Left ventricle myocardium inferior (tissue), 1 donor: ENCODE results near the gene CORO2A. TPM values are rescaled to one million over a fixed set of nuclear protein-coding genes. Genes with fewer than 3 reads are reported as not detected.

Experiments used
- DNase-seq: peaks from one replicate; pipeline ENCODE4 v3.0.0-alpha.2; 2020
- H3K27ac ChIP-seq: fragments of 200-600 bp; replicated peaks from 2 replicates; pipeline ENCODE4 v1.8.0; 2021
- H3K27me3 ChIP-seq: fragments of 200-600 bp; 2 replicates; pipeline ENCODE4 v1.8.0; 2021; ENCODE audit warnings: low read depth
- H3K36me3 ChIP-seq: fragments of 200-600 bp; 2 replicates; pipeline ENCODE4 v1.8.0; 2021
- H3K4me1 ChIP-seq: fragments of 200-600 bp; 2 replicates; pipeline ENCODE4 v1.8.0; 2021
- H3K4me3 ChIP-seq: fragments of 200-600 bp; 2 replicates; pipeline ENCODE4 v1.8.0; 2021; ENCODE audit warnings: mild to moderate bottlenecking, moderate library complexity
- H3K9me3 ChIP-seq: fragments of 200-600 bp; replicated peaks from 2 replicates; pipeline ENCODE4 v1.8.0; 2021
- intact Hi-C: fragments of 100-400 bp; cut with micrococcal nuclease; formaldehyde crosslinking; loops from one replicate; pipeline ENCODE4 v1.11.0; 2022
- total RNA-seq: library from RNA; stranded (reverse); fragmentation: NEBNext Ultra II Directional; extraction: Animal tissue kit (Norgen Biotek cat#: 25700); gene quantifications from one replicate; pipeline ENCODE4 v1.2.1, GENCODE V29; 2021
- TF ChIP-seq, protein P1 (sequence below): fragments of 200-600 bp; IDR thresholded peaks from 2 replicates; pipeline ENCODE4 v1.8.0; 2021; ENCODE audit warnings: antibody characterized with exemption, mild to moderate bottlenecking, borderline replicate concordance
- donor health status: DM: no; HTN: yes; CAD: no; lungs with severe emphysema.

CORO2A gene
- total RNA-seq, 1 donor from 2014 or later = 0.14 TPM

DNA sequence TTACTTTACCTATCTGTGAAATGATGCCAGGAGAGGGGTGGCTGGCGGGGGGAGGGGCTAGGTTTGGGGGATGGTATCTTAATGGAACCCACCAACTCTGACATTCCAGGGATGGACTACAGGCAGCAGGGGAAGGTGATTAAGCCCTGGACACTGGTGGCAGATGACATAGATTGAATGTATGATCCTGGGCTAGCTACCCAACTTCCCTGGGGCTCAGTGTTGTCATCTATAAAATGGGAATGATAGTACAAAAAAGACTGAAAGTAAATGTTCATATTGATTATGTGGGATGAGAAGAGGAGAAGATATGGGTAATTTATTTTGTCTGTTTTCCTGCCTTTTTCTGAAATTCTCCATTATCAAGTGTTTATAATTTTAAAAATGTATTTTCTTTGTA lies 6.2 kb downstream of the CORO2A start:
- intact Hi-C loops = no loop called here
- no peak for DNase-seq
- TF ChIP-seq, protein P1, sequence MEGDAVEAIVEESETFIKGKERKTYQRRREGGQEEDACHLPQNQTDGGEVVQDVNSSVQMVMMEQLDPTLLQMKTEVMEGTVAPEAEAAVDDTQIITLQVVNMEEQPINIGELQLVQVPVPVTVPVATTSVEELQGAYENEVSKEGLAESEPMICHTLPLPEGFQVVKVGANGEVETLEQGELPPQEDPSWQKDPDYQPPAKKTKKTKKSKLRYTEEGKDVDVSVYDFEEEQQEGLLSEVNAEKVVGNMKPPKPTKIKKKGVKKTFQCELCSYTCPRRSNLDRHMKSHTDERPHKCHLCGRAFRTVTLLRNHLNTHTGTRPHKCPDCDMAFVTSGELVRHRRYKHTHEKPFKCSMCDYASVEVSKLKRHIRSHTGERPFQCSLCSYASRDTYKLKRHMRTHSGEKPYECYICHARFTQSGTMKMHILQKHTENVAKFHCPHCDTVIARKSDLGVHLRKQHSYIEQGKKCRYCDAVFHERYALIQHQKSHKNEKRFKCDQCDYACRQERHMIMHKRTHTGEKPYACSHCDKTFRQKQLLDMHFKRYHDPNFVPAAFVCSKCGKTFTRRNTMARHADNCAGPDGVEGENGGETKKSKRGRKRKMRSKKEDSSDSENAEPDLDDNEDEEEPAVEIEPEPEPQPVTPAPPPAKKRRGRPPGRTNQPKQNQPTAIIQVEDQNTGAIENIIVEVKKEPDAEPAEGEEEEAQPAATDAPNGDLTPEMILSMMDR = no peak
- Histone ChIP-seq H3K4me3 (no peak overlapping the region), H3K36me3 (no peaks in the 10 kb centered on the region), H3K9me3 (no peaks in the 10 kb centered on the region), H3K4me1 (no peaks in the 10 kb centered on the region), H3K27ac (no peak overlapping the region), H3K27me3 (no peaks in the 10 kb centered on the region)

DNA sequence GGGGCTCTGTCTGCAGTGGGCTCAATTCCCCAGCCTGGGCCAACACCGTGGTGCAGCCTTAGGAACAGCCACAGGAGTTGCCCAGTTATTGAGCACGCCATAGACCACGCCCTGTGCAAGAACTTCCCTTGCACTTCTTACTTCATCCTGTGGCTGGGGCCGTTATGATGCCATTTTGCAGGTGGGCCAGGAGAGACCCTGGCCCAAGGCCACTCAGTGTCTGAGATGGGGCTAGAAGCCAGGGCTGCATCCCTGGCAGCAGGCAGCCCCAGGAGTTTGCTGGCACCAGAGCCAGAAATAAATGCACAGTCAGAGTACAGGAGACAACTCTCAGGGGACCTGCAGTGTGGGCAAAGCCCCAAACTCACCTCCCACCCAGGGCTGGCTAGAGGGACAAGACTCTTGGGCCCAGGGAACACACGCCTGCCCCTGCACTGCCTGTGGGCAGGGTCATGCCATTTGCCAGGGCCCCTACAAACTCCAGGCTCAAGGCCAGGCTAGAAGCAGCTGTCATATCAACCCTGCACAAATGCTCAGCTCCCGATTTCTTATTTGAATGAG lies 6.7 kb downstream of the CORO2A start:
- no peak overlapping the region for H3K27ac ChIP-seq
- TF ChIP-seq, protein P1 = no peak
- no peaks in the 10 kb centered on the region for H3K27me3 ChIP-seq
- no peaks in the 10 kb centered on the region for H3K4me1 ChIP-seq
- intact Hi-C loops = no loop called here
- no peak overlapping the region for H3K4me3 ChIP-seq
- no peak for DNase-seq
- no peaks in the 10 kb centered on the region for H3K9me3 ChIP-seq
- no peaks in the 10 kb centered on the region for H3K36me3 ChIP-seq

DNA sequence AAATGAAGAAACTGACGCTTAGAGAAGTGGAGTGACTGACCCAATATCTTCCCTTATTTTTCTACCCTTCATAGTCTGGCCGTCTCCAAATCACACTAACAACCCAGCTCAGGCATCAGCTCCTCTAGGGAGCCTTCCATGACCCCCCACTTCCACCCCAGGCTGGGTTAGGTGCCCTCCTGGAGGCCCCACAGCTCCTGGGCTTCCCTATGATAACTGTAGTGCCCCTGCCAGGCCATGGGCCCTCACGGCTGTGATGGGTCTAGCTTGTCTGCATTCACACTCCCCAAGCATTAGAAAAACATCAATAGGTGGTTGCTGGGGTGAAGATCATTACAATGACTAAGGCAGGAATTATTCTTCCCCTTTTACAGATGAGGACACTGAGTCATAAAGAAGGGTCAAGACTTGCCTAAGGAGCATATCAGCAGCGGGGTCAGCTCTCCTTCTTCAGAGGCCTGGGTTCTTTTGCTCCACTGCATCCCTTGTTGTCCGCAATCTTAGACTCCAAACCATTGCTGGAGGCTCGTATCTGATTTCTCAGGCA lies 7.3 kb downstream of the CORO2A start:
- Histone ChIP-seq H3K4me3 (no peak overlapping the region), H3K36me3 (no peaks in the 10 kb centered on the region), H3K4me1 (no peaks in the 10 kb centered on the region), H3K27ac (no peak overlapping the region), H3K9me3 (no peaks in the 10 kb centered on the region), H3K27me3 (no peaks in the 10 kb centered on the region)
- intact Hi-C loops = no loop called here
- TF ChIP-seq, protein P1 = no peak
- DNase-seq = no peak

DNA sequence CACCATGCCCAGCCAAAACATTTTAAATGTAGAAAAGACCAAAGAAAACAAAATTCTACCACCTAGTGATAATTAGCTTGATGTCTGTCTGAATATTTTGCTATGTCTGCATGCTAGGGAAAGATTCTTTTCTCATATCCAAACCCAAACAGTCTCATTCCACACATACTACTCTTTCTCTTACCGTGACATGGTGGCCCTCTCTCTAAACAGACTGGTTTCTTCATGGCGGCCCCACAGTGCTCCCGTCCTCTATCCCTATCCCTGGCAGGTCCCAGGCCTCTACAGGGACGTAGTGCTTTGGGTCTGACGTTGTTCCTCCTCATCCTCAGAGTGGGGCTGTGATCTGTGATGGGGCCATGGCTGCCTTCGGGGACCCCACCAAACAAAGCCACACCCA lies 8.1 kb downstream of the CORO2A start:
- H3K27me3 ChIP-seq = peaks cover 5% of the 10 kb centered on the region
- H3K9me3 ChIP-seq = no peaks in the 10 kb centered on the region
- intact Hi-C loops = no loop called here
- H3K4me3 ChIP-seq = no peak overlapping the region
- H3K36me3 ChIP-seq = no peaks in the 10 kb centered on the region
- H3K4me1 ChIP-seq = no peaks in the 10 kb centered on the region
- TF ChIP-seq, protein P1 = no peak
- no peak for DNase-seq
- H3K27ac ChIP-seq = no peak overlapping the region

DNA sequence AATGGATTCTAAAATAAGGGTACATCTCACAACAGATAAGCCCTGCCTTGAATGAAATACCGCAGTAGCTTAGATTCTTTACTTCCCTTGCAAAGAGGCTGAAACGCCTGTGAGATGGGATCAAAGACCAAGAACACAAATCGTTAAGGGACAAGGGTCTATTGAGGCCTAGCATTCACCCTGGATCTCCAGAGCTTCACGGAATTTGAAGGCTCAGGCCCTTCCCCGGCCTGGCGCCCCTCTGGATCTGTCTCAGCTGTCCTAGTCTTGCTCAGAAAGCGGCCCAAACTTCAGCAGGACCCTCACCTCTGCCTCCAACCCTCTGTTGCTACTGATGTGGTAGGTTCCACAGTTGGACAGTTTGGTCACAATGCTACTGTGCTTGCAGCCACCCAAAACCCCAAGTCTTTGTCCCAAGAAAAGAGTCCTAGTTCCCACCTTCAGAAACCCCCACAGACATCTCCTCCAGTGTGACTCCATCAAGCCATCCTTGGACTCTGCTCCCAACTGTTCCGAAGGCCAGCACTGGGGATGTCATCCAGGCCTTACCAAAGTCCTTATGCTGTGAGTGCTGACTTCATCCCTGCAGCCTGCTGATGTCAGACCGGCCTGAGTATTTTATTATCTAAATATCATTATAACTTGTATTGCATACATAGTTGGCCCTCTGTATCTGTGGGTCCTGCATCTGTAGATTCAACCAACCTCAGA lies 9.4 kb downstream of the CORO2A start:
- Histone ChIP-seq H3K27me3 (peaks cover 6% of the 10 kb centered on the region), H3K36me3 (no peaks in the 10 kb centered on the region), H3K27ac (no peak overlapping the region), H3K9me3 (no peaks in the 10 kb centered on the region), H3K4me1 (no peaks in the 10 kb centered on the region), H3K4me3 (no peak overlapping the region)
- intact Hi-C loops = no loop called here
- no peak for DNase-seq
- TF ChIP-seq, protein P1 = no peak
